T-helper 2 cell (primary cell): ENCODE data around the gene ATP5IF1.
A peak's percentile ranks its signal among the peaks of the same experiment; 100 is the strongest.

Source experiments
- DNase-seq, 5 experiments: peaks; one replicate each; pipeline versions ENCODE4 v3.0.0 to v3.0.0-alpha.2; 2012 to 2022
- total RNA-seq, 2 donors: gene quantifications; one replicate each; lab custom pipeline; 2026; lab: John Stamatoyannopoulos, UW

ATP5IF1 gene
- total RNA-seq = 28.4 to 39.9 reads per million in 2 donors

- peak; percentile 80 to 99 (median 93) for DNase-seq
Measured at GRCh38 chr1:28235755-28236655, at the start of gene ATP5IF1. TSS of gene ATP5IF1 (plus strand) at chr1:28236124. CDS start at chr1:28236184, 60 bp downstream.

GRCh38 chr1:28190337-28190979 is 45.5 kb upstream of the ATP5IF1 start:
- DNase-seq = no peak

- DNase-seq = no peak
Measured at GRCh38 chr1:28190996-28191645, 44.8 kb upstream of the ATP5IF1 start.

- no peak for DNase-seq
Measured at GRCh38 chr1:28193701-28194161, 42.2 kb upstream of the ATP5IF1 start.

GRCh38 chr1:28194326-28195035 is 41.4 kb upstream of the ATP5IF1 start:
- DNase-seq = peak in 1 of 5 experiments; percentile 18

GRCh38 chr1:28195780-28196179 is 40.1 kb upstream of the ATP5IF1 start:
- DNase-seq = no peak

- no peak for DNase-seq
Measured at GRCh38 chr1:28196330-28196729, 39.6 kb upstream of the ATP5IF1 start.

- DNase-seq = no peak
Measured at GRCh38 chr1:28197682-28198415, 38.1 kb upstream of the ATP5IF1 start.

- peak in 4 of 5 experiments; percentile 14 to 98 (median 63) for DNase-seq
Measured at GRCh38 chr1:28199328-28200233, 36.3 kb upstream of the ATP5IF1 start.

GRCh38 chr1:28200234-28200873 is 35.6 kb upstream of the ATP5IF1 start:
- no peak for DNase-seq

- DNase-seq = no peak
Measured at GRCh38 chr1:28205243-28205642, 30.7 kb upstream of the ATP5IF1 start.

GRCh38 chr1:28208818-28209441 is 27.0 kb upstream of the ATP5IF1 start:
- peak in 4 of 5 experiments; percentile 43 to 78 (median 47) for DNase-seq

- DNase-seq = no peak
Measured at GRCh38 chr1:28209700-28210099, 26.2 kb upstream of the ATP5IF1 start.

GRCh38 chr1:28213315-28213714 is 22.6 kb upstream of the ATP5IF1 start:
- no peak for DNase-seq

- no peak for DNase-seq
Measured at GRCh38 chr1:28229089-28229488, 6.8 kb upstream of the ATP5IF1 start.

- DNase-seq = no peak
Measured at GRCh38 chr1:28229996-28230395, 5.9 kb upstream of the ATP5IF1 start.

- DNase-seq = peak; percentile 83 to 95 (median 94)
Measured at GRCh38 chr1:28232558-28233263, 3.2 kb upstream of the ATP5IF1 start, which contains the start of gene DNAJC8. TSS of gene DNAJC8 (minus strand) at chr1:28233029. CDS start at chr1:28232998, 31 bp downstream.

- DNase-seq = no peak
Measured at GRCh38 chr1:28233264-28233606, 2.7 kb upstream of the ATP5IF1 start.
